Epithelial cell of proximal tubule (primary cell): Measurements from ENCODE around the gene DRAXIN. TPM values are rescaled to one million over a fixed set of nuclear protein-coding genes. Genes with fewer than 3 reads are reported as not detected.

Source experiments
- DNase-seq: peaks from one replicate; pipeline ENCODE4 v3.0.0-alpha.2; 2011; ENCODE audit warnings: low read depth
- H3K4me3 ChIP-seq: 2 replicates; pipeline ENCODE4 v1.5.1; 2011; ENCODE audit warnings: low read depth, mild to moderate bottlenecking, low read length
- total RNA-seq: library from RNA; depleted of rRNA; stranded (reverse); fragments of >200 nt; gene quantifications from 2 replicates; pipeline ENCODE4 v1.2.3, GENCODE V29; 2015
- TF ChIP-seq, protein P1 (sequence below): conservative IDR thresholded peaks from 2 replicates; pipeline ENCODE4 v1.5.1; 2012; ENCODE audit warnings: low read depth, mild to moderate bottlenecking, low read length

The DRAXIN gene
- total RNA-seq, 1 donor from 2014 or later: 0.12 TPM

DNA sequence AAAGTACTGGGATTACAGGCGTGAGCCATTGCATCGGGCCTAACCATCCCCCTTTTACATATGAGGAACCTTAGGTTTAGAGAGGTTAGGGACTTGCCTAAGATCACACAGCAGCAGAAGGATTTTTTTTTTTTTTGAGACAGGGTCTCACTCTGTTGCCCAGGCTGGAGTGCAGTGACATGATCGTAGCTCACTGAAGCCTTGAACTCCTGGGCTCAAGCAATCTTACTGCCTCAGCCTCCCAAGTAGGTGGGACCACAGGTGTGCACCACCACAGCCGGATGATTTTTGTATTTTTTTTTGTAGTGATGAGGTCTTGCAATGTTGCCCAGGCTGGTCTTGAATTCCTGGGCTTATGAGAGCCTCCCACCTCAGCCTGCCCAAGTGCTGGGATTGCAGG lies 68.3 kb downstream of the DRAXIN start:
- H3K4me3 ChIP-seq: no peak overlapping the region
- DNase-seq: no peak
- TF ChIP-seq, protein P1, sequence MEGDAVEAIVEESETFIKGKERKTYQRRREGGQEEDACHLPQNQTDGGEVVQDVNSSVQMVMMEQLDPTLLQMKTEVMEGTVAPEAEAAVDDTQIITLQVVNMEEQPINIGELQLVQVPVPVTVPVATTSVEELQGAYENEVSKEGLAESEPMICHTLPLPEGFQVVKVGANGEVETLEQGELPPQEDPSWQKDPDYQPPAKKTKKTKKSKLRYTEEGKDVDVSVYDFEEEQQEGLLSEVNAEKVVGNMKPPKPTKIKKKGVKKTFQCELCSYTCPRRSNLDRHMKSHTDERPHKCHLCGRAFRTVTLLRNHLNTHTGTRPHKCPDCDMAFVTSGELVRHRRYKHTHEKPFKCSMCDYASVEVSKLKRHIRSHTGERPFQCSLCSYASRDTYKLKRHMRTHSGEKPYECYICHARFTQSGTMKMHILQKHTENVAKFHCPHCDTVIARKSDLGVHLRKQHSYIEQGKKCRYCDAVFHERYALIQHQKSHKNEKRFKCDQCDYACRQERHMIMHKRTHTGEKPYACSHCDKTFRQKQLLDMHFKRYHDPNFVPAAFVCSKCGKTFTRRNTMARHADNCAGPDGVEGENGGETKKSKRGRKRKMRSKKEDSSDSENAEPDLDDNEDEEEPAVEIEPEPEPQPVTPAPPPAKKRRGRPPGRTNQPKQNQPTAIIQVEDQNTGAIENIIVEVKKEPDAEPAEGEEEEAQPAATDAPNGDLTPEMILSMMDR: no peak

DNA sequence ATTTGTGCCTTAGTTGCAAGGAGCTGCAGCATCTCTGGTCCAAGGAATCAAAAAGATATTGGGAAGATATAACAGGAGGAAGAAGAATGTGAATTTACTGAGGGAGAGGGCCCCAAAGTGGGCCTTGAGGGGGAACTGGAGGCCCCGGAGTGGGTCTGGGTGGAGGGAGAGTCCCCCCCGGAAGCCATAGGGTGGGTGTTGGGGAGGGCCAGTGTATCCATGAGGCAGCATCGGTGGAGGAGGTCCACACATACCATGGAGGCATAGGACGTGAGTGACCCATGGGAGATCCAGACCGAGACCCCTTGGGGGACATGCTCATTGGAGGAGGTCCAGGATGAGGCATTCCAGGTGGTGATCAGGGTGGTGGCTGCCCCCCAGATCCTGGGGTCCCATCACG lies 69.8 kb downstream of the DRAXIN start:
- TF ChIP-seq, protein P1: no peak
- H3K4me3 ChIP-seq: no peak overlapping the region
- DNase-seq: no peak

DNA sequence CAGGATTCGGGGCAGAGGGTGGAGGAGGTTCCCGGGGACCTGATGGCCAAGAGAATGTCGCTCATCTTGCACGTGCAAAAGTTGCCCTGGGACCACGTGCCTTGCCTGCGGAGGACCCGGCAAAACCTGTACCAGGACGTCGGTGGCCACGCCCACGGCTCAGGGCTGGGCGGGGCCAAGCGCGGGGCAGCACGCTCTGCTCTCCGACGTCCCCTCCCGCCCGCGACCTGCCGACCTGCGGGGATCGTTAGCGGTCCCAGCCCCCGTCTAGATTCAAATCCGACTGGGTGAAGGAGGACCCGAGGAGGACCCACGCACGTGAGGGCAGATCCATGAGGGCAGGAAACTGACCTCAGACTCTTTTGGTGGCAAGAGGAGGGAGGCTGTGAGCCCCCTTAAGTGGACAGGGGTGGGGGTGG lies 70.5 kb downstream of the DRAXIN start, which contains the start of gene C1orf167:
C1orf167 (plus strand) TSS at position 206 of the 419 bp plus-strand sequence. CDS start 2,208 bp downstream, outside the sequence.
- no peak within 1 kb of the TSS for H3K4me3 ChIP-seq
- no peak for DNase-seq
- TF ChIP-seq, protein P1: no peak

DNA sequence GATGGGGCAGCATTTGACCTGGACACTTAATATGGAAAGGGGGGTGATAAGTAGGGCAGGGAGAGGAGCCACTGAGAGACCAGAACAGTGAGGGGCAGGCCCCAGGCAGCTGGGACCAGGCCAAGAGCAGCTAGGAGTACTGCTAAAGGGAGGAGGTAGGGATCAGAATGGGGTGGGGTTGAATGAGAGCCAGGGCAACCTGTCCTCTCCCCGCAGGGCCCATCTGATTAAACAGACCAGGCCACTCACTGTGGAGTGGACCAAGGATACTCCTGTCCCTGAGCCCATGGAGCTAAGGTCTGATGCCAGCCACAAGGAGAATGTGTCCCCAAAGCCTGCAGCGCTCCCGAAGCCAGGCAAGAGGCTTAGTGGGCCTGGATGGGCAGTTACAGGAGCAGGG lies 72.6 kb downstream of the DRAXIN start:
- TF ChIP-seq, protein P1: no peak
- H3K4me3 ChIP-seq: no peak overlapping the region
- no peak for DNase-seq

DNA sequence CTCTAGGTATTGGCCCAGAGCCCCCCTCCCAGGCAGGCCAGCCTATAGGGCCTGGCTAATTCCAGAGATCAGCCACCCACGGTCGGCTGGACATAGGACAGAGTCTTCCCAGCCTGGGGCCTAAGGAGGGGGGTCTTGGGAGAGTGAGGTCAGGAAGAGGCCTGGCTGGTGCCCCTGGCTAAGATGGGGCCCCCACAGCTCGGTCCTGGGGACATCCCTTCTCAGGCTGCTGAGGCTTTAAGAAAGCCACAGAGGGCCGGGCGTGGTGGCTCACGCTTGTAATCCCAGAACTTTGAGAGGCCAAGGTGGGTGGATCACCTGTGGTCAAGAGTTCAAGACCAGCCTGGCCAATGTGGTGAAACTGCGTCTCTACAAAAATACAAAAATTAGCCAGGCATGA lies 73.0 kb downstream of the DRAXIN start:
- no peak for DNase-seq
- TF ChIP-seq, protein P1: no peak
- H3K4me3 ChIP-seq: no peak overlapping the region

DNA sequence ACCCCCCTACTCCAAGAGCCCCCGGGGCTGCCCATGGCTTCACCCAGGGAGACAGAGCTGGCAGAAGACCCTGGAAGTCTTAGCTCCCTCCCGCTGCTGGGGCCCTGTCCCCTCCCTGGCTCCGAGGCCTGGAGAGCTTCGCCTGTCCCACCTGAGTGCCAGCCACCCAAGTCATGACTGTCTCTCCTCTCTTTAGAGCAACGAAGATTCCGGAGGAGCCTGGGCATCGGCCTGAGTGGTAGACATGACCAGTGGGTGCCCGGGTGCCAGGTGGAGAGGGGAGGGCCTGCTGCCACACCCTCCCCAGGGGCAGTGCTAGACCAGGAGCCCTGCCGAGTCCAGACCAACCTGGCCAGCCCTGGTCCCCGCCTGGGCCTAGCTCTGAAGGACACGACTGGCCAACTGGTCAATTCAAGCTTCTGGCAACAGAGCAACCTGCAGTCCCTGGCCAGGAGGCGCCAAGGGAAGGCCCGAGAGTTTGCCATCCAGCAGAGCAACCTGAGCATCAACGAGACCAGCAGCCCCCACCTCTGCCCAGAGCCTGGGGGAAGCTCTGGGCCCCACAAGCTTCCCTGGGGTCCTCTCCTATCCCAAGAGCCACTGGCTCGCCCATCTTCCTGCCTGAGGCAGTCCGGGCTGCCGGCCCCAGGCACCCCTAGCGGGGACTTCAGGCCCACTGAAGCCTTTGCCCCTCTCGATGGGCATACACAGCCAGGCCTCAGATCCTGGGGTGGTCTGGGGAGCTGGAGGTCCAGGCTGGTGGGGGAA lies 74.3 kb downstream of the DRAXIN start:
- no peak overlapping the region for H3K4me3 ChIP-seq
- no peak for DNase-seq
- TF ChIP-seq, protein P1: no peak

DNA sequence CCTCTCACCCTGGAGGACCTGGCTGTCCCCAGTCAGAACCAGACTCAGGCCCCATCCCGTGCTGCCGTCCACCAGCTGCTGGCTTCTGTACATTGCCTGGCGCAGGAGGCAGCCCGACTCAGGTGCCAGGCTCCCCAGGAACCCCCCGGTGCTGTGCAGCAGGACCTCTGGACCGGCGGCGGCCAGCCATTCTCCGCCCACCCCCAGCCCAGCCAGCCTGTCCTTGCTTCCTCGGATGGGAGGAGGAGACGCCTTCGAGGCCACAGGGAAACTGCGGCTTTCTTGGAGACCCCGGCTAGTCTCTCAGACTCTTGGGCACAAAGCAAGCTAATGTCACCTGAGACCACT lies 74.9 kb downstream of the DRAXIN start:
- TF ChIP-seq, protein P1: no peak
- no peak overlapping the region for H3K4me3 ChIP-seq
- DNase-seq: no peak
